ENCODE results near the gene FAM227A.

- TF ChIP-seq, protein P1, sequence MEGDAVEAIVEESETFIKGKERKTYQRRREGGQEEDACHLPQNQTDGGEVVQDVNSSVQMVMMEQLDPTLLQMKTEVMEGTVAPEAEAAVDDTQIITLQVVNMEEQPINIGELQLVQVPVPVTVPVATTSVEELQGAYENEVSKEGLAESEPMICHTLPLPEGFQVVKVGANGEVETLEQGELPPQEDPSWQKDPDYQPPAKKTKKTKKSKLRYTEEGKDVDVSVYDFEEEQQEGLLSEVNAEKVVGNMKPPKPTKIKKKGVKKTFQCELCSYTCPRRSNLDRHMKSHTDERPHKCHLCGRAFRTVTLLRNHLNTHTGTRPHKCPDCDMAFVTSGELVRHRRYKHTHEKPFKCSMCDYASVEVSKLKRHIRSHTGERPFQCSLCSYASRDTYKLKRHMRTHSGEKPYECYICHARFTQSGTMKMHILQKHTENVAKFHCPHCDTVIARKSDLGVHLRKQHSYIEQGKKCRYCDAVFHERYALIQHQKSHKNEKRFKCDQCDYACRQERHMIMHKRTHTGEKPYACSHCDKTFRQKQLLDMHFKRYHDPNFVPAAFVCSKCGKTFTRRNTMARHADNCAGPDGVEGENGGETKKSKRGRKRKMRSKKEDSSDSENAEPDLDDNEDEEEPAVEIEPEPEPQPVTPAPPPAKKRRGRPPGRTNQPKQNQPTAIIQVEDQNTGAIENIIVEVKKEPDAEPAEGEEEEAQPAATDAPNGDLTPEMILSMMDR (IDR thresholded peaks at IDR 0.05), result no peak
- TF ChIP-seq POLR2A (IDR thresholded peaks at IDR 0.05), result no peak
- TF ChIP-seq POLR2AphosphoS5 (IDR thresholded peaks at IDR 0.05), result no peak
- TF ChIP-seq EP300 (IDR thresholded peaks at IDR 0.05), result no peak
Measured at GRCh38 chr22:38684895-38685294, 28.7 kb upstream of the FAM227A start.

Data from stomach (tissue), 4 donors.